Measurements from ENCODE around the gene ZAR1. TPM values are rescaled to one million over a fixed set of nuclear protein-coding genes. Genes with fewer than 3 reads are reported as not detected.

The ZAR1 gene
- total RNA-seq, 1 donor from 2014 or later, result not detected

Other genes with a start within 250 kb of the ZAR1 start
- gene TEC, start 220.4 kb upstream of the ZAR1 start, total RNA-seq, result 5.3 TPM
- gene SLAIN2, start 148.7 kb upstream of the ZAR1 start, total RNA-seq, result 103 TPM
- gene SLC10A4, start 6.9 kb upstream of the ZAR1 start, total RNA-seq, result not detected